Heart right ventricle (tissue), 16 donors: Measurements from ENCODE around the gene MPHOSPH9. TPM values are rescaled to one million over a fixed set of nuclear protein-coding genes. Genes with fewer than 3 reads are reported as not detected.

Source experiments
- ATAC-seq, 8 donors: fragments of 200-7000 bp; cut with Tn5 transposase; one replicate each; pipeline ENCODE4 v1.9.1; 2020; ENCODE audit warnings: mild to moderate bottlenecking in 8 of 8, moderate library complexity in 8 of 8, moderate number of reproducible peaks in 1 of 8
- DNase-seq, 2 donors: peaks; one replicate each; pipeline ENCODE4 v3.0.0-alpha.2; 2020
- H3K27ac ChIP-seq, 10 donors: fragments of 200-600 bp; sonication (generic) in 2 of 10; one replicate each; pipeline versions ENCODE4 v1.5.0 to v1.8.0; 2020 to 2022; ENCODE audit warnings: mild to moderate bottlenecking in 3 of 10
- H3K27me3 ChIP-seq, 7 donors: fragments of 200-600 bp; one replicate each; pipeline ENCODE4 v1.8.0; 2021 to 2022; ENCODE audit warnings: mild to moderate bottlenecking in 2 of 7
- H3K36me3 ChIP-seq, 9 donors: fragments of 200-600 bp; sonication (generic) in 1 of 9; one replicate each; pipeline versions ENCODE4 v1.5.0 to v1.8.0; 2020 to 2022; ENCODE audit warnings: mild to moderate bottlenecking in 2 of 9
- H3K4me1 ChIP-seq, 9 donors: fragments of 200-600 bp; sonication (generic) in 1 of 9; one replicate each; pipeline versions ENCODE4 v1.5.0 to v1.8.0; 2020 to 2022; ENCODE audit warnings: mild to moderate bottlenecking in 4 of 9
- H3K4me3 ChIP-seq, 10 donors: fragments of 200-600 bp; sonication (generic) in 2 of 10; one replicate each; pipeline versions ENCODE4 v1.5.0 to v1.8.0; 2020 to 2022; ENCODE audit warnings: mild to moderate bottlenecking in 7 of 10, moderate library complexity in 2 of 10
- H3K9me3 ChIP-seq, 11 donors: fragments of 200-600 bp in 10 of 11; sonication (generic) in 2 of 11; one replicate each; pipeline versions ENCODE4 v1.5.0 to v1.8.0; 2013 to 2022; ENCODE audit warnings: mild to moderate bottlenecking in 2 of 11, control low read depth in 1 of 11, moderate library complexity in 1 of 11
- WGBS, 2 donors: extraction: QIAGEN DNeasy Blood & Tissue Kit; methylation state at CpG; one replicate each; pipeline ENCODE4 v1.1.7; 2013; ENCODE audit warnings: inconsistent platforms in 1 of 2; 5-methylcytosine and 5-hydroxymethylcytosine counted together
- intact Hi-C, 10 donors: fragments of 100-400 bp; cut with DNase I; formaldehyde crosslinking; loops; one replicate each; pipeline versions ENCODE4 v1.11.1 to v1.14.2; 2022
- polyA plus RNA-seq, 2 donors: library from polyadenylated mRNA; stranded (reverse); fragments of 200-250 nt; gene quantifications; one replicate each; pipeline ENCODE4 v1.2.3, GENCODE V29; 2013
- total RNA-seq, 10 donors: library from RNA; stranded (reverse); fragmentation: NEBNext Ultra II Directional in 3 of 10; extraction: Animal tissue kit (Norgen Biotek cat#: 25700) in 3 of 10; gene quantifications; one replicate each; pipeline versions ENCODE4 v1.2.1 to v1.2.4, GENCODE V29; 2021 to 2023
- TF ChIP-seq, protein P1 (sequence below), 9 donors: fragments of 200-600 bp; sonication (generic) in 2 of 9; IDR thresholded peaks; one replicate each; pipeline versions ENCODE4 v1.5.0 to v1.8.0; 2021 to 2022; ENCODE audit warnings: antibody characterized with exemption in 9 of 9, mild to moderate bottlenecking in 5 of 9, moderate library complexity in 1 of 9
- donor health status: Arrhythmogenic right ventricular cardiomyopathy.
- donor health status: ischemic (EF 13 %, LVEDD 7.1; RV severe dilation, severe dysfunction).
- donor health status: healthy with polysubstance abuse.
- donor health status: DM: no; HTN: yes; CAD: no.
- donor health status: DM: no; HTN: no; CAD: no.
- donor health status: ischemic (EF 25% LVEDD 6.9; RV normal size, moderate dysfunction).
- donor health status: ischemic (EF 25% LVEDD 5.7; RV mildly dilated, moderate dysfunction).
- donor health status: healthy.
- donor health status: DM: yes; HTN: yes; CAD: no.
- donor health status: Ischemic cardiomyopathy.
- donor health status: ischemic (EF 35%, LVEDD 5.7; RV mildly dilated, moderate dysfunction).
- donor health status: nonischemic (EF 11% LVEDD 7.7; RV severe dilation, severe dysfunction).
- donor health status: DM: yes; HTN: yes; CAD: no.
- donor health status: PGD.
- donor health status: ischemic (EF 29% LVEDD 5.4; RV normal size, mild dysfunction).
- donor health status: nonischemic (EF 23%, LVEDD 6.1; RV moderate dilation, normal function).

The MPHOSPH9 gene
- total and polyA plus RNA-seq, 12 donors: 4.1 to 33.6 (median 25.7) TPM

DNA sequence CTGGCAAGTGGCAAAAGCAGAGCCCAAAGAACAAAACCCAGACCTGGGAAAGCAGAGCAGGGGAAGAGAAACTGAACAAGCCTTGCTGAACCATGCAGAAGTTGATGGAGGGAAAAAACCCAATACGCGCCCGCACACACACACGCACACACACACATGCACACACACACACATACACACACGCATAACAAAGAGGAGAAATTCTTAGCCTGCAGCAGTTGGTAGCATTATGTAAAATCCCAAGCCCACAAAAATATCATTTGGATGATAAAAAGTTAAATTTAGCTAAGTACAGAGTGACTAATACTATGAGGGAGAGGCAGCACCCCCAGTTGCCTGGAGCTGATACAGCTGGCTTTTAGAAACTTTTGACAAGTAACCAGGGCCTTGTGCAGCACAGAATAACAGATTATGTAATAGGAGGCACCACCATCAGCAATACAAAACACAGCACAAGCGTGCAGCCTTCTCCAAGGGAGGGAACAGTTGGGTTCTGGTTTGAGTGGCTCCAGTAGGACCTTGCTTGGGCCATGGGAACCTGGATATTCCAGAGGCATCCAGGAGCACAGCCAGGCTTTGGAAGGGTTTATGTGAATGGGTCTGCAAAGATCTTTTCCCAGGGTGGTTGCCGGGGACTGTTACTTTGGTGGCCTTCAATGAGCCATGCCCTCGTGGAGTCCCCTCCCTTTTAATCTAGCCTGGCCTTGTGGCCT, 117.4 kb downstream of the MPHOSPH9 start:
- peaks cover 24 to 84% (median 65%) of the 10 kb centered on the region in 9 donors for H3K4me1 ChIP-seq
- no peaks in the 10 kb centered on the region for H3K27me3 ChIP-seq
- no peaks in the 10 kb centered on the region for H3K36me3 ChIP-seq
- no peak overlapping the region for H3K4me3 ChIP-seq
- WGBS, 2 donors: 35 to 44% methylated on average over 8 of the region's 8 CpGs
- intact Hi-C loops: loop anchor here in 1 of 10 donors (2.0 kb wide), 1 partner anchor 33 kb away; no protein-coding TSS in a partner anchor
- no peaks in the 10 kb centered on the region for H3K9me3 ChIP-seq
- peak in 1 of 2 donors; percentile 78 for DNase-seq
- ATAC-seq: peak; percentile 85 to 95 (median 92)
- H3K27ac ChIP-seq: peak overlapping the region; percentile 59 to 85 (median 68)
- TF ChIP-seq, protein P1, sequence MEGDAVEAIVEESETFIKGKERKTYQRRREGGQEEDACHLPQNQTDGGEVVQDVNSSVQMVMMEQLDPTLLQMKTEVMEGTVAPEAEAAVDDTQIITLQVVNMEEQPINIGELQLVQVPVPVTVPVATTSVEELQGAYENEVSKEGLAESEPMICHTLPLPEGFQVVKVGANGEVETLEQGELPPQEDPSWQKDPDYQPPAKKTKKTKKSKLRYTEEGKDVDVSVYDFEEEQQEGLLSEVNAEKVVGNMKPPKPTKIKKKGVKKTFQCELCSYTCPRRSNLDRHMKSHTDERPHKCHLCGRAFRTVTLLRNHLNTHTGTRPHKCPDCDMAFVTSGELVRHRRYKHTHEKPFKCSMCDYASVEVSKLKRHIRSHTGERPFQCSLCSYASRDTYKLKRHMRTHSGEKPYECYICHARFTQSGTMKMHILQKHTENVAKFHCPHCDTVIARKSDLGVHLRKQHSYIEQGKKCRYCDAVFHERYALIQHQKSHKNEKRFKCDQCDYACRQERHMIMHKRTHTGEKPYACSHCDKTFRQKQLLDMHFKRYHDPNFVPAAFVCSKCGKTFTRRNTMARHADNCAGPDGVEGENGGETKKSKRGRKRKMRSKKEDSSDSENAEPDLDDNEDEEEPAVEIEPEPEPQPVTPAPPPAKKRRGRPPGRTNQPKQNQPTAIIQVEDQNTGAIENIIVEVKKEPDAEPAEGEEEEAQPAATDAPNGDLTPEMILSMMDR (IDR thresholded peaks at IDR 0.05): no peak

DNA sequence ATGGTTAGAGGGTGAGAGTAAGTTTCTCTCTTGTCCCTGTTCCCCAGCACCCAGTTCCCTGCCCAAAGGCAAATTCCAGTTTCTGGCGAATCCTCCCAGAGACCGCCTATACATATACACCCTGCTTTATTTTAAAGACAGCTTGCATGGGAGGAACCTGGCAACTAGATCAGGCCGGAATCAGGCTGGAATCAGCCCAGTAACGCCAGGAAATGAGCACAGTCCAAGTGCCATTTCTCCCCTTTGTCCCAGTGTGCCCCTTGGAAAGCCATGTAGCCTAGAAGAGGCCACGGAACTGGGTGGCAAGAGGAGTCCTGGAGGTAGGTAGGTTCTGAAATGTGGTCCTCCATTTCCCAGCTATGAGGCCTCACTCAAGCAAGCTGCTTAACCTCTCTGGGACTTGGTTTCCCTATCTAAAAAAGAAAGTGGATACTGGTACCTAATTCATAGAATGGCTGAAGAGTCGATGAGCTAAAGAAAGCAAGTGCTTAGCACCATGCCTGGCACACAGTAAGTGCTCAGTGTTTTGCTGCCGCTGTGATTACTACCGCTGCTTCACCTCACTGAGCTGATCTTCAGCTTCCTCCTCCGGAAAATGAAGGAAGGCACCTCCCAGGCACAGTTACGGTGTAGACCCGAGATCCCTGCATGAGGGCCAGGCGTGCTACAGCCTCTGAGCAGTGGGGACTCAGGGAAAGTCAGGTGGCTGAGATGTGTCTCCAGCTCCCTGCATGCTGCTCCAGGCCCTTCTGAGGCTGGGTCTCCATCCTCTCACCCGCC, 118.4 kb downstream of the MPHOSPH9 start:
- Histone ChIP-seq H3K27ac (peak overlapping the region; percentile 3 to 85 (median 68)), H3K4me1 (peaks cover 24 to 86% (median 62%) of the 10 kb centered on the region in 9 donors), H3K36me3 (peaks cover 0 to 8% (median 0%) of the 10 kb centered on the region in 9 donors), H3K27me3 (no peaks in the 10 kb centered on the region), H3K4me3 (no peak overlapping the region), H3K9me3 (no peaks in the 10 kb centered on the region)
- ATAC-seq: peak in 5 of 8 donors; percentile 2 to 19 (median 14)
- no peak for DNase-seq
- TF ChIP-seq, protein P1 (IDR thresholded peaks at IDR 0.05): no peak
- intact Hi-C loops: no loop called here
- 69 to 70% methylated on average over 13 of the region's 13 CpGs for WGBS, 2 donors

DNA sequence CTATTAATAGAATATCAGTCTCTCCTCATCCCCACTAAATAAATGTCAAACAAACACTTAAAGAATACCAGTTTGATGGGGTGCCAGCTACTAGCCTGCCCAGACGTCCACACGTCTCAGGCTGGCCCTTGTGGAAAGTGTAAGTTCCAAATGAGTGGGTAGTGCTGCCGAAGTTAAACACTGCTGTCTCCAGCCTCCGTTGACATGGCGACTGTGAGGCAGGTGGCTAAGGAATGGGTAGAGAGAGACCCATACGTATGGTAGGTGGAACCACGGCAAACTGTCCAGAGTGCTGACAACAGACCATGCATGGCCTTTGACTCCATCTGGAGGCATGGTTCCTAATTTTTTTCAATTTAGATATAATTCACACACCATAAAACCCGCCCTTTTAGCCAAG, 119.9 kb downstream of the MPHOSPH9 start:
- intact Hi-C loops: no loop called here
- ATAC-seq: no peak

More for the DNA sequence above, 119.9 kb downstream of the MPHOSPH9 start:
- peaks cover 0 to 10% (median 0%) of the 10 kb centered on the region in 9 donors for H3K36me3 ChIP-seq
- H3K4me3 ChIP-seq: no peak overlapping the region
- TF ChIP-seq, protein P1 (IDR thresholded peaks at IDR 0.05): no peak
- no peaks in the 10 kb centered on the region for H3K9me3 ChIP-seq
- H3K27ac ChIP-seq: peak overlapping the region in 2 of 10 donors; percentile 6 to 42
- H3K27me3 ChIP-seq: no peaks in the 10 kb centered on the region
- WGBS, 2 donors: 58 to 66% methylated on average over 8 of the region's 8 CpGs
- peaks cover 39 to 98% (median 73%) of the 10 kb centered on the region in 9 donors for H3K4me1 ChIP-seq
- no peak for DNase-seq
